Medulla oblongata (tissue), 1 donor: ENCODE results near the gene ITM2A.

Experiments
- DNase-seq: peaks from one replicate; pipeline ENCODE4 v3.0.0-alpha.2; 2015; ENCODE audit errors: extremely low spot score

ITM2A gene

DNA sequence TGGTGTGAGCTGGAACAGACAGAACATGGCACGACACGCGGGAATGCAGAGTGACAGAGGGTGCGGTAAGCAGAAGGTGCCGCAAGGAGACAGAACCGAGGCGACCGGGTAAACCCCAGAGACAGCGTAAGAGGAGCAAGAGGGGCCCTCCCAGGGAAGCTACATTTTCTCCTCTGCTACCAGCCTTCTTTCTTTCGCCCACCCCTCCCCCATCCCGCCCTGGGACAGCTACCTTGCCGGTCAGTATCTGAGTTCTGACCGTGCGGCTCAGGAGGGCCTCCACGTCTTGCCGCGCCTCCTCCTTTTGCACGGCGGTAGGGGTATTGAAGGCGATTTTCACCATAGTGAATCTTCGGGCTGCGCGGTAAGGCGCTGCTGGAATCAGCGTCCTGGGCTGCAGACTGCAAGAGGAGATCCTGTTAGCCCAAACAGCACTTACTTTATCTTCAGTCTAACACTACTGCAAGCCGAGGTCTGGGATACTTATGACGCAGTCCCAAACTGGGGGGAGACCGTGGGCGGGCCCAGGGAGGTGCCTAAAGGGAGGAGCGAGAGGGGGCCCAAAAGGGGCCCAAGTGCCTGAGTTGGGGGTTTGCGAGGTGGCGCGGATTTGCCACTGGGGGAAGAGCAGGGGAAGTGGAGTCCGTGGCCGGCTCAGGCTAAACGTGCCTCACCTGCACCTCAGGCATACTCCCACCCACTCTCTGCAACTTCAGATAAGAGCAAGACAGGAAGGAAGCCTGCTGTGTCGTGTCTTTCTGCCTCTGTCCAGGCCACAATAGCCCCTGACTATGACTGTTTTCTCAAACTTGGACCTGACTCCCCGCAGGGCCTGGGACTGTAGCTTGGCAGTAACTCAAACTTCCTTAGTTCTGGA lies at the start of gene ITM2A:
ITM2A (minus strand) TSS at position 462 of the 877 bp plus-strand sequence; CDS start at position 343, 119 bp downstream.
- DNase-seq, result no peak

GRCh38 chrX:79415056-79415455 lies 47.9 kb upstream of the ITM2A start:
- no peak for DNase-seq

DNA sequence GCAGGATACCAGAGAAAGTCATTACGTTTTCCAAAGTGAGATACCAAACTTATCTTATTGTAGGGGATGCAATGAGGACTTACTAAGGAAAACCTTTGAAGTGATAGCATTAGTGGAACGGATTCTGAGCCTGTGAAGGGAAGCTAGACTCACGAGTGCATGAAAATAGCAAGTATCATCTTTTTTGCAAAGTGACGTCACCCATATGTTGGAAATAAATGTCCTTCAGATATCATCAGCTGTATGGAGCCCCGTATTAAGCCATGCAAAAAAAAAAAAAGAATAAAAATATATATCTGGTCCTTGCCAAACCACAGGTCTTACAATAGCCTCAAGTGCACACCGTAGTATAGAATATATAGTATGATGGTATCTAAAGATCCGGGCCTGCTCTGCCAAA lies 46.8 kb upstream of the ITM2A start:
- no peak for DNase-seq

DNA sequence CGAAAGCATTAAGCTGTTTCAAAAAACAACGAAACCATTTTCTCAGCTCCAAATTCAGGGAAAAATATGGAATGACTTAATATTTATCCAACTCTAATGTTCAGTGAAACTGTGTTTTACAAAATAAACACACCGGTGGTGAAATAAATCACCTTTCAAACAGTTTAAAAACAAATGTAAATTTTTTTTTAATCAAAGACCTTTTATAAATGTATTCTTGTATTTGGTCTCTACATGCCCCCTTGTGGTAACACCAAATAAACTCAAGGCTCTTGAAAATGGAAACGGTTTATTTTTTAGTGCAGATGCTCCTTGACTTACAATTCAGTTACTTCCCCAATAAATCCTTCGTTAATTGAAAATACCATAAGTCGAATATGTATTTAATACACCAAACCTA lies 45.8 kb upstream of the ITM2A start:
- peak; percentile 2 for DNase-seq

- no peak for DNase-seq
Observed at GRCh38 chrX:79412166-79412565, 45.0 kb upstream of the ITM2A start.

- DNase-seq, result no peak
Observed at GRCh38 chrX:79409657-79410056, 42.5 kb upstream of the ITM2A start.

DNA sequence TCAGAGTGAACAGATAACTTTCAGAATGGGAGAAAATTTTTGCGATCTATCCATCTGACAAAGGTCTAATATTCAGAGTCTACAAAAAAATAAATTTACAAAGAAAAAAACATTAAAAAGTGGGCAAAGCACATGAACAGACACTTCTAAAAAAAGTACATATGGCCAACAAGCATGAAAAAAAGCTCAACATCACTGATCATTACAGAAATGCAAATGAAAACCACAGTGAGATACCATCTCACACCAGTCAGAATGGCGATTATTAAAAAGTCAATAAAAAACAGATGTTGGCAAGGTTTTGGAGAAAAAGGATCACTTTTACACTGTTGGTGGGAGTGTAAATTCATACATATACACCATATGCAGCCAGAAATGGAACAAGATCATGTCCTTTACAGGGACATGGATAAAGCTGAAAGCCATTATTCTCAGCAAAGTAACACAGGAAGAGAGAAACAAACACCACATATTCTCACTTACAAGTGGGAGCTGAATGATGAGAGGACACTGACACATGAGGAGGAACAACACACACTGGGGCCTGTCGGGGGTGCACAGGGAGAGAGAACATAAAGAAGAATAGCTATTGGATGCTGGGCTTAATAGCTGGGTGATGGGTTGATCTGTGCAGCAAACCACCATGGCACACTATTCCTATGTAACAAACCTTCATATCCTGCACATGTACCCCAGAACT lies 41.6 kb upstream of the ITM2A start:
- no peak for DNase-seq

DNA sequence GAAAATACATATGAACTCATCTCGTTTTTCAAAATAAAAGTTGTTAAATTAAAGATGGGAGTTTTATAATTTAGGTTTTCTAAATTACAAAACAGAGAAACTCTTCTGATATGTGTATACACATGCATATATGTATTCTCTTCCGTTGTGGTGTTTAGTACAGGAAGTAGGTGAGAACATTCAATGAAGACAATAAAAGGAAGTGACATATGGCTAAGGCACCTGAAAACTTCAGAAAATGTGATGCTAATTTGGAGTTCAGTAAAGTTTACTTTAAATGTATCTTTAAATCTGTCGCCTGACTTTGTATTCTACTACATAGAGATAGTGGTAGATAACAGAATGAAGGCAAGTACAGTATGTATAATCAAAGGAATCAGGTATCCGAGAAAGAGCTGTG lies 33.5 kb upstream of the ITM2A start:
- no peak for DNase-seq

DNA sequence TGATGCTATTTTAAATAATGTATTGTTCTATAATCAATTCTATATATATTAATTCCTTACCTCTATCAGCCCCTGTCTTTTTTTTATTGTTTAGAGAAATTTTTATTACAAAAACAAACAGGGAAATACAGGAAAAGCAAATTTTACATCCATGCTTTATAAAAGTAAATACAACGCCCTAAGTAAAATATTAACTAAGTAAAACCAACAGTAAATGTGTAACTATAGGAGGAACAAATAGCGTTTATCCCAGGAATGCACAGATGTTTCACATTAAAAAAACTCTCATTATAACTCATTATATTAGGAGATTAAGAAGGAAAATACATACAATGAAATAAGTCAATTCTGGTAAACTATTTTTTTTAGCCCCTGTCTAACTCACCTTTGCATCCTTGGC lies 8.2 kb upstream of the ITM2A start:
- no peak for DNase-seq

GRCh38 chrX:79371640-79372039 lies 4.5 kb upstream of the ITM2A start:
- no peak for DNase-seq

- no peak for DNase-seq
Observed at GRCh38 chrX:79371101-79371500, 4.0 kb upstream of the ITM2A start.

- DNase-seq, result no peak
Observed at GRCh38 chrX:79369871-79370270, 2.7 kb upstream of the ITM2A start.

GRCh38 chrX:79368441-79368840 lies 1.3 kb upstream of the ITM2A start:
- DNase-seq, result no peak

DNA sequence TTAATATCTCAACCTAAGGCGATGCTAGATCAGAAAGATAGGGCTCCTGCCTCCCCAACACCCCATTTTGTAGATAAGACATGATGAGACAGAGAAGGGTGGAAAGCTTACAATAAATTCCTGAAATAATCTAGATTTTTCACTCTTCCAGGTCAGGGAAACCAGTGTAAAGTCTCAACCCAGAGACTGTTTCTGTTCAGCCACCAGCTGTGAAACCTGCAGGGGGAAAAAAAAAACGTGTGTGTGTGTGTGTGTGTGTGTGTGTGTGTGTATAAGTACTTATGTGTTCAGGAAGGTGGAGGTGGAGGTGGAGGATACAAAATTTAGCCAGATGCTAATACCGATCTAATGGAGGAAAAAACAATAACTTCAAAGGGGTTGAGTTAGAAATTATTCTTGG lies 773 bp upstream of the ITM2A start:
- no peak for DNase-seq

DNA sequence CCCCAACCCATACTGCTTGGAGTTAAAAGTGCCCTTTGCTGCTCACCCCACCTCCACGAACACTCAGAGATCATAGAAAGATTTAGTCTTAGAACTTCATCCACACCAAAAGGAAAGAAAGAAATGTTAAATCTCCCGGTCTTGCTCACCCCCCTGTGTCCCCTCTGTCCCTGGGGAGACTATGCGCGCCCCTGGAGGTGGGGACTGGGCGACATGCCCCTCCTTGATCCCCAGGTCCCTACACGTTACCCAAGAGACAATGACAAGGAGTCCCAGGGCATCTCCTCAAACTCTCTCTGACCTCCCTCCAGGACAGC lies 620 bp downstream of the ITM2A start:
- DNase-seq, result no peak

GRCh38 chrX:79365591-79365990 lies 1.5 kb downstream of the ITM2A start:
- no peak for DNase-seq

GRCh38 chrX:79364306-79364705 lies 2.8 kb downstream of the ITM2A start:
- no peak for DNase-seq

DNA sequence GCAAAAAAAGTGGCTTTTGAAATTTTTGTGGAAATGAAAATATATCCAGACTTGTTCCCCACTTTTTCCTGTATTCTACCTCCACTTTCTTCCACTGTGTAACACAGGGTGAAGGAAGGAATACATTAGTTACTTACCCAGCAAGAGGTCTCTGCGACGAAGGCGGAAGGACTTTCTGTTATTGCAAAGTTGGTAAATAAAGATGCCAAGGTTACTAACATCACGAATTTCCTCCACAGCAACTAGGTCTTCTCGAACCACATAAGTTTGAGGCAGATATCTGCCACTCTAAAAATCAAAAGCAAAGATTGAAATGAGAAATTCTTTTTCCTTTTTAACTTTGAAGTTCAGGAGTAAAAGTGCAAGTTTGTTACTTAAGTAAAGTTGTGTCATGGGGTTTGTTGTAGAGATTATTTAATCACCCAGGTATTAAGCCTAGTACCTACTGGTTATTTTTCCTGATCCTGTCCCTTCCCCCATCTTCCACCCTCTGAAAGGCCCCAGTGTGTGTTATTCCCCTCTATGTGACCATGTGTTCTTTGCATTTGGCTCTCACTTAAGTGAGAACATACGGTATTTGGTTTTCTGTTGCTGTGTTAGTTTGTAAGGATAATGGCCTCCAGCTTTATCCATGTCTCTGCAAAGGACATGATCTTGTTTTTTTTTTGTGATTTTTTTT lies 5.8 kb downstream of the ITM2A start:
- DNase-seq, result no peak

GRCh38 chrX:79336869-79337815 lies 30.0 kb downstream of the ITM2A start:
- no peak for DNase-seq

GRCh38 chrX:79330022-79330421 lies 37.1 kb downstream of the ITM2A start:
- no peak for DNase-seq

GRCh38 chrX:79325263-79325958 lies 41.7 kb downstream of the ITM2A start:
- DNase-seq, result no peak
